Activated T-cell treated with anti-CD3 and anti-CD28 coated beads, Interleukin-2, amount 50 U/mL, for 72 hours (primary cell): ENCODE data around the gene ELAVL3. TPM values are rescaled to one million over a fixed set of nuclear protein-coding genes. Genes with fewer than 3 reads are reported as not detected.
"Not testable (repeated sequence)": the region's sequence is repeated elsewhere in the genome, so short reads cannot be mapped to it uniquely, and the experiment has no call there.

Source experiments
- ATAC-seq, 2 donors: fragments of 150-1000 bp; cut with Tn5 transposase; replicated peaks in 1 of 2; 2 replicates each; pipeline ENCODE4 v1.10.0; 2021; ENCODE audit warnings: moderate library complexity in 2 of 2, mild to moderate bottlenecking in 1 of 2
- DNase-seq, 2 donors: peaks; one replicate each; pipeline ENCODE4 v3.0.0; 2021 to 2022; ENCODE audit warnings: mixed read lengths in 1 of 2
- H3K27ac Mint-ChIP-seq: one replicate; pipeline ENCODE4 v1.8.0; 2022; ENCODE audit warnings: mild to moderate bottlenecking, moderate library complexity, mixed read lengths
- H3K27me3 Mint-ChIP-seq: one replicate; pipeline ENCODE4 v1.8.0; 2022; ENCODE audit warnings: low read depth, mixed read lengths
- H3K36me3 Mint-ChIP-seq, 2 donors: one replicate each; pipeline ENCODE4 v1.8.0; 2022; ENCODE audit warnings: mixed read lengths in 2 of 2, mild to moderate bottlenecking in 1 of 2; ENCODE audit not compliant: insufficient read depth in 2 of 2
- H3K4me1 Mint-ChIP-seq: one replicate; pipeline ENCODE4 v1.8.0; 2022; ENCODE audit warnings: low read depth, mixed read lengths
- H3K4me3 Mint-ChIP-seq, 2 donors: one replicate each; pipeline ENCODE4 v1.8.0; 2022; ENCODE audit warnings: mild to moderate bottlenecking in 2 of 2, mixed read lengths in 2 of 2, moderate library complexity in 2 of 2
- H3K9me3 Mint-ChIP-seq, 2 donors: one replicate each; pipeline ENCODE4 v1.8.0; 2022; ENCODE audit warnings: mixed read lengths in 2 of 2
- total RNA-seq, 2 donors: library from RNA; stranded (reverse); gene quantifications; one replicate each; pipeline ENCODE4 v1.2.3, GENCODE V29; 2022

Gene ELAVL3
- total RNA-seq, 2 donors from 2014 or later, result 0.48 TPM; not detected in 1

GRCh38 chr19:11481534-11482383 is 913 bp upstream of the ELAVL3 start:
- peaks cover 1% of the 10 kb centered on the region in 2 donors for H3K36me3 Mint-ChIP-seq
- H3K9me3 Mint-ChIP-seq, result no peaks in the 10 kb centered on the region
- ATAC-seq (peak; percentile 87 to 88), DNase-seq (peak; percentile 85 to 91)
- peaks cover 24% of the 10 kb centered on the region for H3K27me3 Mint-ChIP-seq
- peak overlapping the region; percentile 84 to 91 for H3K4me3 Mint-ChIP-seq
- no peak overlapping the region for H3K27ac Mint-ChIP-seq
- peaks cover 25% of the 10 kb centered on the region for H3K4me1 Mint-ChIP-seq

- peaks cover 1% of the 10 kb centered on the region in 2 donors for H3K36me3 Mint-ChIP-seq
- peak overlapping the region in 1 of 2 donors; percentile 32 for H3K4me3 Mint-ChIP-seq
- peaks cover 25% of the 10 kb centered on the region for H3K4me1 Mint-ChIP-seq
- H3K27me3 Mint-ChIP-seq, result peaks cover 24% of the 10 kb centered on the region
- ATAC-seq, result no peak
- DNase-seq, result no peak
- no peaks in the 10 kb centered on the region for H3K9me3 Mint-ChIP-seq
- H3K27ac Mint-ChIP-seq, result no peak overlapping the region
Observed at GRCh38 chr19:11479898-11480714, 740 bp downstream of the ELAVL3 start.

GRCh38 chr19:11479090-11479897 is 1.6 kb downstream of the ELAVL3 start:
- H3K27ac Mint-ChIP-seq, result no peak overlapping the region
- H3K9me3 Mint-ChIP-seq, result no peaks in the 10 kb centered on the region
- peaks cover 1% of the 10 kb centered on the region in 2 donors for H3K36me3 Mint-ChIP-seq
- H3K27me3 Mint-ChIP-seq, result peaks cover 24% of the 10 kb centered on the region
- DNase-seq (peak; percentile 49 to 55), ATAC-seq (no peak)
- peak overlapping the region; percentile 60 to 73 for H3K4me3 Mint-ChIP-seq
- peaks cover 25% of the 10 kb centered on the region for H3K4me1 Mint-ChIP-seq

- Mint-ChIP-seq H3K9me3 (no peaks in the 10 kb centered on the region), H3K4me1 (peaks cover 25% of the 10 kb centered on the region)
Observed at GRCh38 chr19:11478167-11479089, 2.4 kb downstream of the ELAVL3 start.

GRCh38 chr19:11475861-11476260 is 5.0 kb downstream of the ELAVL3 start:
- H3K27ac Mint-ChIP-seq, result no peak overlapping the region
- peaks cover 20% of the 10 kb centered on the region for H3K27me3 Mint-ChIP-seq
- H3K4me3 Mint-ChIP-seq, result no peak overlapping the region
- no peaks in the 10 kb centered on the region for H3K9me3 Mint-ChIP-seq
- no peak for DNase-seq
- no peak for ATAC-seq
- peaks cover 0 to 1% of the 10 kb centered on the region in 2 donors for H3K36me3 Mint-ChIP-seq
- H3K4me1 Mint-ChIP-seq, result peaks cover 3% of the 10 kb centered on the region

More at GRCh38 chr19:11478167-11479089, 2.4 kb downstream of the ELAVL3 start:
- ATAC-seq, result no peak
- no peak overlapping the region for H3K27ac Mint-ChIP-seq
- H3K27me3 Mint-ChIP-seq, result peaks cover 24% of the 10 kb centered on the region
- DNase-seq, result no peak
- H3K36me3 Mint-ChIP-seq, result peaks cover 1% of the 10 kb centered on the region in 2 donors
- peak overlapping the region in 1 of 2 donors; percentile 73 for H3K4me3 Mint-ChIP-seq

- H3K27me3 Mint-ChIP-seq, result peaks cover 20% of the 10 kb centered on the region
- not testable (repeated sequence) for H3K36me3 Mint-ChIP-seq, H3K4me1 Mint-ChIP-seq, ATAC-seq, H3K9me3 Mint-ChIP-seq, H3K4me3 Mint-ChIP-seq, DNase-seq, H3K27ac Mint-ChIP-seq
Observed at GRCh38 chr19:11475343-11475742, 5.5 kb downstream of the ELAVL3 start.

- no peaks in the 10 kb centered on the region for H3K4me1 Mint-ChIP-seq
- no peaks in the 10 kb centered on the region for H3K36me3 Mint-ChIP-seq
- ATAC-seq (no peak), DNase-seq (no peak)
- H3K27me3 Mint-ChIP-seq, result peaks cover 14% of the 10 kb centered on the region
- H3K9me3 Mint-ChIP-seq, result no peaks in the 10 kb centered on the region
- no peak overlapping the region for H3K4me3 Mint-ChIP-seq
- H3K27ac Mint-ChIP-seq, result no peak overlapping the region
Observed at GRCh38 chr19:11473725-11474124, 7.1 kb downstream of the ELAVL3 start.

- not testable (repeated sequence) for H3K4me1 Mint-ChIP-seq, H3K36me3 Mint-ChIP-seq, DNase-seq, H3K27ac Mint-ChIP-seq, H3K27me3 Mint-ChIP-seq, H3K4me3 Mint-ChIP-seq, H3K9me3 Mint-ChIP-seq, ATAC-seq
Observed at GRCh38 chr19:11468266-11468845, 12.5 kb downstream of the ELAVL3 start.

- Mint-ChIP-seq H3K36me3 (no peaks in the 10 kb centered on the region), H3K27ac (no peak overlapping the region), H3K4me1 (no peaks in the 10 kb centered on the region), H3K9me3 (no peaks in the 10 kb centered on the region), H3K4me3 (no peak overlapping the region), H3K27me3 (peaks cover 2% of the 10 kb centered on the region)
- no peak for DNase-seq
- ATAC-seq, result no peak
Observed at GRCh38 chr19:11465600-11465999, 15.2 kb downstream of the ELAVL3 start.

- H3K4me3 Mint-ChIP-seq, result no peak overlapping the region
- peaks cover 12% of the 10 kb centered on the region for H3K27me3 Mint-ChIP-seq
- no peak overlapping the region for H3K27ac Mint-ChIP-seq
- ATAC-seq (peak in 1 of 2 donors; percentile 25), DNase-seq (no peak)
- H3K4me1 Mint-ChIP-seq, result no peaks in the 10 kb centered on the region
- no peaks in the 10 kb centered on the region for H3K36me3 Mint-ChIP-seq
- H3K9me3 Mint-ChIP-seq, result no peaks in the 10 kb centered on the region
Observed at GRCh38 chr19:11464333-11465265, 16.2 kb downstream of the ELAVL3 start.

- no peaks in the 10 kb centered on the region for H3K9me3 Mint-ChIP-seq
- H3K27ac Mint-ChIP-seq, result no peak overlapping the region
- H3K4me3 Mint-ChIP-seq, result no peak overlapping the region
- H3K27me3 Mint-ChIP-seq, result peaks cover 12% of the 10 kb centered on the region
- H3K36me3 Mint-ChIP-seq, result no peaks in the 10 kb centered on the region
- H3K4me1 Mint-ChIP-seq, result no peaks in the 10 kb centered on the region
- ATAC-seq (peak; percentile 44), DNase-seq (no peak)
Observed at GRCh38 chr19:11463391-11463790, 17.5 kb downstream of the ELAVL3 start.
